ENCODE results near the gene MAGEA9B. TPM values are rescaled to one million over a fixed set of nuclear protein-coding genes. Genes with fewer than 3 reads are reported as not detected.

MAGEA9B gene
- total and polyA plus RNA-seq, 10 of the 15 experiments (the other 5 are each of a cell fraction or from before 2014, with no cell fraction given), result 0.08 TPM; not detected in 9

- ATAC-seq (peak; percentile 86), DNase-seq (ENCODE audit: low read depth, low spot score) (no peak), FAIRE-seq (no peak)
- no peaks in the 10 kb centered on the region for H3K36me3 ChIP-seq (ENCODE audit: control insufficient read depth in 2 of 2, insufficient read depth in 2 of 2, low read length in 1 of 2)
- peaks cover 3% of the 10 kb centered on the region; the same call in 1 of the 2 replicates for H3K79me2 ChIP-seq (ENCODE audit: control insufficient read depth, insufficient read depth, low read length)
- H3K4me1 ChIP-seq (ENCODE audit: control insufficient read depth, insufficient read depth, low read length), result no peaks in the 10 kb centered on the region
- POLR2A ChIA-PET, result no interaction called here
- H3K9me3 ChIP-seq (replicated peaks; ENCODE audit: control insufficient read depth, insufficient read depth, low read length), result no peaks in the 10 kb centered on the region
- CTCF ChIA-PET, result no interaction called here
- H3K4me2 ChIP-seq (ENCODE audit: control insufficient read depth, insufficient read depth), result peak within 1 kb of the TSS; percentile 59
- no TSS peak for BruUV-seq (replicated peaks)
- no peaks in the 10 kb centered on the region; the same call in 1 of the 2 replicates for H4K20me1 ChIP-seq (ENCODE audit: control insufficient read depth, insufficient read depth)
- TF ChIP-seq MXI1 (IDR thresholded peaks at IDR 0.05; ENCODE audit: low read depth, low read length), result no peak
- no peak for TF ChIP-seq STAT1 (conservative IDR thresholded peaks at IDR 0.05)
- no peak for TF ChIP-seq MTA2 (IDR thresholded peaks at IDR 0.05; ENCODE audit: low read depth)
- TF ChIP-seq YY1 (IDR thresholded peaks at IDR 0.05; ENCODE audit: low read depth, low read length), result peak; percentile 49; the same call in 1 of the 2 replicates
- 0 out of 3 replicates have a peak, but pooled peaks of 1 of the 2 experiments have one; percentile 34 for TF ChIP-seq EGR1 (IDR thresholded peaks at IDR 0.05; ENCODE audit: borderline replicate concordance in 1 of 2, low read depth in 2 of 2, low read length in 2 of 2)
- no peak for TF ChIP-seq SREBF2 (IDR thresholded peaks at IDR 0.05; ENCODE audit: low read length)
- TF ChIP-seq, protein P1, sequence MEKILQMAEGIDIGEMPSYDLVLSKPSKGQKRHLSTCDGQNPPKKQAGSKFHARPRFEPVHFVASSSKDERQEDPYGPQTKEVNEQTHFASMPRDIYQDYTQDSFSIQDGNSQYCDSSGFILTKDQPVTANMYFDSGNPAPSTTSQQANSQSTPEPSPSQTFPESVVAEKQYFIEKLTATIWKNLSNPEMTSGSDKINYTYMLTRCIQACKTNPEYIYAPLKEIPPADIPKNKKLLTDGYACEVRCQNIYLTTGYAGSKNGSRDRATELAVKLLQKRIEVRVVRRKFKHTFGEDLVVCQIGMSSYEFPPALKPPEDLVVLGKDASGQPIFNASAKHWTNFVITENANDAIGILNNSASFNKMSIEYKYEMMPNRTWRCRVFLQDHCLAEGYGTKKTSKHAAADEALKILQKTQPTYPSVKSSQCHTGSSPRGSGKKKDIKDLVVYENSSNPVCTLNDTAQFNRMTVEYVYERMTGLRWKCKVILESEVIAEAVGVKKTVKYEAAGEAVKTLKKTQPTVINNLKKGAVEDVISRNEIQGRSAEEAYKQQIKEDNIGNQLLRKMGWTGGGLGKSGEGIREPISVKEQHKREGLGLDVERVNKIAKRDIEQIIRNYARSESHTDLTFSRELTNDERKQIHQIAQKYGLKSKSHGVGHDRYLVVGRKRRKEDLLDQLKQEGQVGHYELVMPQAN (conservative IDR thresholded peaks at IDR 0.05), result 0 out of 2 replicates have a peak, but pooled peaks have one; percentile 17
- TF ChIP-seq TBL1XR1 (IDR thresholded peaks at IDR 0.05; ENCODE audit: low read depth, low read length), result no peak
- TF ChIP-seq IKZF1 (conservative IDR thresholded peaks at IDR 0.05), result peak; percentile 53
- 0 out of 2 replicates have a peak, but pooled peaks have one; percentile 38 for TF ChIP-seq RB1 (IDR thresholded peaks at IDR 0.05; ENCODE audit: borderline replicate concordance)
- TF ChIP-seq TCF3 (IDR thresholded peaks at IDR 0.05; ENCODE audit: borderline replicate concordance, insufficient read depth, low read depth, low read length), result no peak
- TF ChIP-seq ZZZ3 (IDR thresholded peaks at IDR 0.05; ENCODE audit: control insufficient read depth, insufficient read length, low read depth), result no peak
- no peak for TF ChIP-seq HCFC1 (IDR thresholded peaks at IDR 0.05; ENCODE audit: low read length)
- TF ChIP-seq HDGF (IDR thresholded peaks at IDR 0.05), result no peak
- no peak for TF ChIP-seq RAD21 (IDR thresholded peaks at IDR 0.05; ENCODE audit: insufficient read depth, low read depth, low read length)
- peak; percentile 75 for TF ChIP-seq POLR2A (IDR thresholded peaks at IDR 0.05; ENCODE audit: low read depth, low read length)
- TF ChIP-seq NRF1 (conservative IDR thresholded peaks at IDR 0.05; ENCODE audit: low read depth, low read length), result peak; percentile 55
- no peak for TF ChIP-seq TCF12 (IDR thresholded peaks at IDR 0.05; ENCODE audit: low read depth, low read length)
- peak; percentile 86 to 95 for TF ChIP-seq BHLHE40 (IDR thresholded peaks at IDR 0.05; ENCODE audit: borderline replicate concordance in 1 of 2, low read depth in 2 of 2, low read length in 1 of 2)
- TF ChIP-seq SMARCA5 (IDR thresholded peaks at IDR 0.05), result peak; percentile 30; the same call in 1 of the 2 replicates
- 0 out of 2 replicates have a peak, but pooled peaks have one; percentile 31 for TF ChIP-seq DPF2 (IDR thresholded peaks at IDR 0.05)
- 36% methylated on average over 46 of the region's 102 CpGs for WGBS (ENCODE audit: insufficient coverage, insufficient replicate concordance, low lambda C conversion rate, missing lambda C conversion rate)
- intact Hi-C loops (cut with micrococcal nuclease; ENCODE audit: unreplicated experiment) (loop anchor here (1.0 to 5.0 kb wide), 2 partner anchors 91 to 196 kb away; no protein-coding TSS in a partner anchor), in situ Hi-C loops (cut with MboI) (loop anchor here (10.0 kb wide), 1 partner anchor 107 kb away; no protein-coding TSS in a partner anchor)
- RAD21 ChIA-PET (ENCODE audit: unreplicated experiment), result no interaction called here
- no peak within 1 kb of the TSS for H3K27ac ChIP-seq (ENCODE audit: control insufficient read depth, insufficient read depth)
- SMC1A ChIA-PET (ENCODE audit: uncharacterized antibody, unreplicated experiment), result no interaction called here
- H3K27me3 ChIP-seq (replicated peaks in 1 of 2; ENCODE audit: control insufficient read depth in 2 of 2, insufficient read depth in 2 of 2, low read length in 1 of 2), result no peaks in the 10 kb centered on the region
- H3K4me3 ChIP-seq, result peak within 1 kb of the TSS; percentile 66
- peak within 1 kb of the TSS; percentile 64 for H3K9ac ChIP-seq (ENCODE audit: control insufficient read depth, insufficient read depth, low read length)
- peak within 1 kb of the TSS; percentile 83 for H2AFZ ChIP-seq (ENCODE audit: control insufficient read depth, low read depth, low read length)
Observed at GRCh38 chrX:149631234-149632165, 44.2 kb upstream of the MAGEA9B start, which contains the start of gene TMEM185A. TSS of gene TMEM185A (minus strand) at chrX:149631792. CDS start at chrX:149631580, 212 bp downstream.
